Neural crest cell (in vitro differentiated cells): ENCODE measurements around the gene OR1K1. TPM values are rescaled to one million over a fixed set of nuclear protein-coding genes. Genes with fewer than 3 reads are reported as not detected.
"Not testable (repeated sequence)": the region's sequence is repeated elsewhere in the genome, so short reads cannot be mapped to it uniquely, and the experiment has no call there.

Experiments used
- DNase-seq: peaks from one replicate; pipeline ENCODE4 v3.0.0; 2021; ENCODE audit warnings: low read depth, mixed read lengths, low spot score
- H3K27ac Mint-ChIP-seq: one replicate; pipeline ENCODE4 v1.8.0; 2021; ENCODE audit warnings: mild to moderate bottlenecking, mixed read lengths; ENCODE audit not compliant: unreplicated experiment
- H3K27me3 Mint-ChIP-seq: 2 replicates; pipeline ENCODE4 v1.8.0; 2021; ENCODE audit warnings: low read depth, mild to moderate bottlenecking, mixed read lengths
- H3K36me3 Mint-ChIP-seq: 2 replicates; pipeline ENCODE4 v1.8.0; 2021; ENCODE audit warnings: low read depth, mild to moderate bottlenecking, mixed read lengths
- H3K4me1 Mint-ChIP-seq: 2 replicates; pipeline ENCODE4 v1.8.0; 2021; ENCODE audit warnings: mixed read lengths
- H3K4me3 Mint-ChIP-seq: one replicate; pipeline ENCODE4 v1.8.0; 2021; ENCODE audit warnings: mild to moderate bottlenecking, mixed read lengths
- H3K9me3 Mint-ChIP-seq: 2 replicates; pipeline ENCODE4 v1.8.0; 2021; ENCODE audit warnings: mixed read lengths
- CTCF ChIP-seq: fragments of 200-600 bp; sonication (generic); conservative IDR thresholded peaks from 2 replicates; pipeline ENCODE4 v1.5.0; 2021; ENCODE audit warnings: antibody characterized with exemption, mild to moderate bottlenecking
- total RNA-seq: library from RNA; stranded (reverse); gene quantifications from 2 replicates; pipeline ENCODE4 v1.2.1, GENCODE V29; 2021

Gene OR1K1
- total RNA-seq, 1 donor from 2014 or later: not detected

DNA sequence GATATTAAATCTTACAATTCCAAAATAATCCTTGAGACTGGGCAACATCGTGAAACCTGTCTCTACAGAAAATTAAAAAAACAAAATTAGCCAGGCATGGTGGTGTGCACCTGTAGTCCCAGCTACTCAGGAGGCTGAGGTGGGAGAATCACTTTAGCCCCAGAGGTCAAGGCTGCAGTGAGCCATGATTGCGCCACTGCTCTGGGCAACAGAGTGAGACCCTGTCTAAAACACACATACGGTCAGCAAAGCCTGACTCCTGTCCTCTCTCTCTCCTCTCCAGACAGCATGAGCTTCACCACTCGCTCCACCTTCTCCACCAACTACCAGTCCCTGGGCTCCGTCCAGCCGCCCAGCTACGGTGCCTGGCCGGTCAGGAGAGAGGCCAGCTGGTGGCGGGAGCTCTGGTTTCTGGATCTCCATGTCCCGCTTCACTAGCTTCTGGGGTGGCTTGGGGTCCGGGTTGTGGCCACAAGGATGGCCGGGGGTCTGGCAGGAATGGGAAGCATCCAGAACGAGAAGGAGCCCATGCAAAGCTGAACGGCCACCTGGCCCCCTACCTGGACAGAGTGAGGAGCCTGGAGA is 37.4 kb downstream of the OR1K1 start:
- Mint-ChIP-seq H3K9me3 (peaks cover 2% of the 10 kb centered on the region), H3K27me3 (peaks cover 10% of the 10 kb centered on the region), H3K4me1 (peaks cover 12% of the 10 kb centered on the region), H3K36me3 (no peaks in the 10 kb centered on the region), H3K27ac (no peak overlapping the region), H3K4me3 (no peak overlapping the region)
- no peak for DNase-seq
- no peak for TF ChIP-seq CTCF

DNA sequence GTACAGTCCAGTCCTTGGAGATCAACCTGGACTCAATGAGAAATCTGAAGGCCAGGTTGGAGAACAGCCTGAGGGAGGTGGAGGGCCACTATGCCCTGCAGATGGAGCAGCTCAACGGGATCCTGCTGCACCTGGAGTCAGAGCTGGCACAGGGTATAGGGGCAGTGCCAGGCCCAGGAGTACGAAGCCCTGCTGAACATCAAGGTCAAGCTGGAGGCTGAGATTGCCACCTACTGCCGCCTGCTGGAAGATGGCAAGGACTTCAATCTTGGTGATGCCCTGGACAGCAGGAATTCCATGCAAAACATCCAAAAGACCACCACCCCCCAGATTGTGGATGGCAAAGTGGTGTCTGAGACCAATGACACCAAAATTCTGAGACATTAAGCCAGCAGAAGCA is 38.5 kb downstream of the OR1K1 start:
- H3K36me3 Mint-ChIP-seq, H3K4me3 Mint-ChIP-seq, H3K27ac Mint-ChIP-seq, H3K9me3 Mint-ChIP-seq, DNase-seq: not testable (repeated sequence)
- Mint-ChIP-seq H3K4me1 (peaks cover 12% of the 10 kb centered on the region), H3K27me3 (peaks cover 10% of the 10 kb centered on the region)

DNA sequence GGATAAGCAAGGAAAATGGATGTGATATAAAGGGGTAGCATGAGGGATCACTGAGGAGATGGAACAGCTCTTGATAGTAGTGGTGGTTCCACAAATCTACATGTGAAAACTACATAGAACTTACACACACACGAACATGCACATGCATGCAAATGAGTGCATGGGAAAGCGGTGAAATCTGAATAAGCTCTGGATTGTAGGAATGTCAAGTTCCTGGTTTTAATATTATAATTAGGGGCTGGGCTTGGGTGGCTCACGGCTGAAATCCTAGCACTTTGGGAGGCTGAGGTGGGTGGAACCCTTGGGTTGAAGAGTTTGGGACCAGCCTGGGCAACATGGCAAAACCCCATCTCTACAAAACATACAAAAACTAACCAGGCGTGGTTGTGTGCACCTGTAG is 41.6 kb downstream of the OR1K1 start:
- no peak for TF ChIP-seq CTCF
- peaks cover 10% of the 10 kb centered on the region for H3K27me3 Mint-ChIP-seq
- no peak overlapping the region for H3K27ac Mint-ChIP-seq
- H3K36me3 Mint-ChIP-seq: peaks cover 2% of the 10 kb centered on the region
- H3K4me3 Mint-ChIP-seq: no peak overlapping the region
- no peak for DNase-seq
- H3K9me3 Mint-ChIP-seq: peaks cover 2% of the 10 kb centered on the region
- peaks cover 5% of the 10 kb centered on the region for H3K4me1 Mint-ChIP-seq

DNA sequence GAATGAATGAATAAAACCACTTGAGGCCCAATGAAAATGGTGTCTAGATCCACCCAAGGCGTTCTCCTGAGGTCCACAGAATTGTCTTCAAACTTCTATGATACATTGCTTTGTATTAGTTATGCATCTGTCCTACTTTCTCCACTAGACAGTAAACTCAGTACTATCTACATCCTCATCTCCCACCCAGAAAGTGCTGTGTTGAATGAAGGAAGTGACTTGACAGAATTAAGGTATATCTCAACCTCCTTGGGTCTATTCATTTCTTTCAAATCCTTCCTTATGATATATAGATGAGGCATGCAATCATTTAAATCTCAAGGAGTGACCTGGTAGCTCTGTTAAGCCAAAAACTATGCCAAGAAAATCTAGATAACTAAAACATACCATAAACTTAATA is 44.2 kb downstream of the OR1K1 start:
- Mint-ChIP-seq H3K27ac (no peak overlapping the region), H3K36me3 (peaks cover 2% of the 10 kb centered on the region), H3K27me3 (peaks cover 10% of the 10 kb centered on the region), H3K4me3 (no peak overlapping the region), H3K9me3 (peaks cover 2% of the 10 kb centered on the region), H3K4me1 (peaks cover 5% of the 10 kb centered on the region)
- TF ChIP-seq CTCF: no peak
- DNase-seq: no peak

GRCh38 chr9:122845116-122845515 is 45.2 kb downstream of the OR1K1 start:
- Mint-ChIP-seq H3K27ac (no peak overlapping the region), H3K4me1 (no peaks in the 10 kb centered on the region), H3K9me3 (peaks cover 2% of the 10 kb centered on the region), H3K36me3 (peaks cover 2% of the 10 kb centered on the region), H3K27me3 (peaks cover 8% of the 10 kb centered on the region), H3K4me3 (no peak overlapping the region)
- DNase-seq: no peak
- TF ChIP-seq CTCF: no peak

DNA sequence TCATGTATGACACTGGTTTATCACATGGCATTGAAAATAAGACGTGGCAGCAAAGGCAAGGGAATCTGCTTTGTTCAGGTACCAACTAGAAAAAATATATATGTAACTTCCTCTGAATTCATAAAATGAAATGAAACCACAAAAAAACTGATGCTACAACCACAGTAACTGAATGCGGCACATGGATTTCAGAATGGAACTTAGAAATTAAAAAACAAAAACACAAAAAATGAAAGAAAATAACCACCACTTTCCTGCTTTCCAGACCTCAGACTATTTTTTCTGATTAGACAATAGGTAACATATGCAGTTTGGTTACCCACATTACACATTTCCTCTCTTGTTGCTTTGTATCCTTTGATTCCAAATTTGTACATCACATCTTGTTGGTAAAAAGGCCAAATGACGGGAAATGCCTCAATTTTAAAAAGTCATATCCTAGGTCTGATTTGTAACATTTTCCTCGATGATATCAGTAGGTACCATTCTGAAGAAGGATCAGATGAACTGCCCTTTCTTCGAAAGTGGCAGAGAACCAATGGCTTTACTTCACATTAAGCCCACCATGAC is 46.5 kb downstream of the OR1K1 start:
- Mint-ChIP-seq H3K4me1 (no peaks in the 10 kb centered on the region), H3K9me3 (peaks cover 2% of the 10 kb centered on the region), H3K4me3 (no peak overlapping the region), H3K36me3 (peaks cover 12% of the 10 kb centered on the region), H3K27ac (no peak overlapping the region), H3K27me3 (no peaks in the 10 kb centered on the region)
- no peak for DNase-seq
- no peak for TF ChIP-seq CTCF
